Ishikawa (cell line): ENCODE measurements around the gene CSAD.

Experiments
- CEBPB ChIP-seq: IDR thresholded peaks from 2 replicates; pipeline ENCODE4 v1.6.1; 2012
- CREB1 ChIP-seq: IDR thresholded peaks from 2 replicates; pipeline ENCODE4 v1.6.1; 2012; ENCODE audit warnings: low read depth
- EGR1 ChIP-seq: IDR thresholded peaks from 2 replicates; pipeline ENCODE4 v1.6.1; 2012
- EP300 ChIP-seq: IDR thresholded peaks from 2 replicates; pipeline ENCODE4 v1.6.1; 2012; ENCODE audit warnings: borderline replicate concordance
- FOXM1 ChIP-seq: IDR thresholded peaks from 2 replicates; pipeline ENCODE4 v1.6.1; 2012; ENCODE audit warnings: low read depth, borderline replicate concordance
- NFIC ChIP-seq: IDR thresholded peaks from 2 replicates; pipeline ENCODE4 v1.6.1; 2012
- RAD21 ChIP-seq: IDR thresholded peaks from 2 replicates; pipeline ENCODE4 v1.6.1; 2012; ENCODE audit warnings: low read depth
- TAF1 ChIP-seq: IDR thresholded peaks from 2 replicates; pipeline ENCODE4 v1.6.1; 2012; ENCODE audit warnings: low read depth, mild to moderate bottlenecking
- TCF12 ChIP-seq: IDR thresholded peaks from 2 replicates; pipeline ENCODE4 v1.6.1; 2012; ENCODE audit warnings: low read depth
- TEAD4 ChIP-seq: IDR thresholded peaks from 2 replicates; pipeline ENCODE4 v1.6.1; 2012
- YY1 ChIP-seq: IDR thresholded peaks from 2 replicates; pipeline ENCODE4 v1.6.1; 2012; ENCODE audit warnings: low read depth
- ZBTB7A ChIP-seq: IDR thresholded peaks from 2 replicates; pipeline ENCODE4 v1.6.1; 2012; ENCODE audit warnings: low read depth
- TF ChIP-seq, protein P1 (sequence below): IDR thresholded peaks from 2 replicates; pipeline ENCODE4 v1.6.1; 2012
- TF ChIP-seq, protein P2 (sequence below): IDR thresholded peaks from 2 replicates; pipeline ENCODE4 v1.6.1; 2012; ENCODE audit warnings: low read depth, mild to moderate bottlenecking
- TF ChIP-seq, protein P3 (sequence below): IDR thresholded peaks from 2 replicates; pipeline ENCODE4 v1.6.1; 2012

Gene CSAD

GRCh38 chr12:53166837-53167236 lies 13.9 kb downstream of the CSAD start:
- no peak for TF ChIP-seq EP300
- TF ChIP-seq CEBPB, result no peak
- TF ChIP-seq ZBTB7A, result no peak
- no peak for TF ChIP-seq YY1
- TF ChIP-seq CREB1, result no peak
- TF ChIP-seq, protein P1, sequence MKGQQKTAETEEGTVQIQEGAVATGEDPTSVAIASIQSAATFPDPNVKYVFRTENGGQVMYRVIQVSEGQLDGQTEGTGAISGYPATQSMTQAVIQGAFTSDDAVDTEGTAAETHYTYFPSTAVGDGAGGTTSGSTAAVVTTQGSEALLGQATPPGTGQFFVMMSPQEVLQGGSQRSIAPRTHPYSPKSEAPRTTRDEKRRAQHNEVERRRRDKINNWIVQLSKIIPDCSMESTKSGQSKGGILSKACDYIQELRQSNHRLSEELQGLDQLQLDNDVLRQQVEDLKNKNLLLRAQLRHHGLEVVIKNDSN, result no peak
- TF ChIP-seq, protein P2, sequence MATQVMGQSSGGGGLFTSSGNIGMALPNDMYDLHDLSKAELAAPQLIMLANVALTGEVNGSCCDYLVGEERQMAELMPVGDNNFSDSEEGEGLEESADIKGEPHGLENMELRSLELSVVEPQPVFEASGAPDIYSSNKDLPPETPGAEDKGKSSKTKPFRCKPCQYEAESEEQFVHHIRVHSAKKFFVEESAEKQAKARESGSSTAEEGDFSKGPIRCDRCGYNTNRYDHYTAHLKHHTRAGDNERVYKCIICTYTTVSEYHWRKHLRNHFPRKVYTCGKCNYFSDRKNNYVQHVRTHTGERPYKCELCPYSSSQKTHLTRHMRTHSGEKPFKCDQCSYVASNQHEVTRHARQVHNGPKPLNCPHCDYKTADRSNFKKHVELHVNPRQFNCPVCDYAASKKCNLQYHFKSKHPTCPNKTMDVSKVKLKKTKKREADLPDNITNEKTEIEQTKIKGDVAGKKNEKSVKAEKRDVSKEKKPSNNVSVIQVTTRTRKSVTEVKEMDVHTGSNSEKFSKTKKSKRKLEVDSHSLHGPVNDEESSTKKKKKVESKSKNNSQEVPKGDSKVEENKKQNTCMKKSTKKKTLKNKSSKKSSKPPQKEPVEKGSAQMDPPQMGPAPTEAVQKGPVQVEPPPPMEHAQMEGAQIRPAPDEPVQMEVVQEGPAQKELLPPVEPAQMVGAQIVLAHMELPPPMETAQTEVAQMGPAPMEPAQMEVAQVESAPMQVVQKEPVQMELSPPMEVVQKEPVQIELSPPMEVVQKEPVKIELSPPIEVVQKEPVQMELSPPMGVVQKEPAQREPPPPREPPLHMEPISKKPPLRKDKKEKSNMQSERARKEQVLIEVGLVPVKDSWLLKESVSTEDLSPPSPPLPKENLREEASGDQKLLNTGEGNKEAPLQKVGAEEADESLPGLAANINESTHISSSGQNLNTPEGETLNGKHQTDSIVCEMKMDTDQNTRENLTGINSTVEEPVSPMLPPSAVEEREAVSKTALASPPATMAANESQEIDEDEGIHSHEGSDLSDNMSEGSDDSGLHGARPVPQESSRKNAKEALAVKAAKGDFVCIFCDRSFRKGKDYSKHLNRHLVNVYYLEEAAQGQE, result no peak
- TF ChIP-seq FOXM1, result no peak
- no peak for TF ChIP-seq TAF1
- no peak for TF ChIP-seq TCF12
- TF ChIP-seq NFIC, result no peak
- TF ChIP-seq RAD21, result no peak
- no peak for TF ChIP-seq EGR1
- TF ChIP-seq, protein P3, sequence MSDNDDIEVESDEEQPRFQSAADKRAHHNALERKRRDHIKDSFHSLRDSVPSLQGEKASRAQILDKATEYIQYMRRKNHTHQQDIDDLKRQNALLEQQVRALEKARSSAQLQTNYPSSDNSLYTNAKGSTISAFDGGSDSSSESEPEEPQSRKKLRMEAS, result no peak
- no peak for TF ChIP-seq TEAD4

GRCh38 chr12:53161119-53161911 lies 19.4 kb downstream of the CSAD start:
- no peak for TF ChIP-seq TCF12
- TF ChIP-seq CEBPB, result no peak
- TF ChIP-seq ZBTB7A, result no peak
- TF ChIP-seq, protein P3, result no peak
- no peak for TF ChIP-seq EGR1
- no peak for TF ChIP-seq TEAD4
- TF ChIP-seq CREB1, result no peak
- TF ChIP-seq, protein P2, result no peak
- no peak for TF ChIP-seq RAD21
- no peak for TF ChIP-seq NFIC
- no peak for TF ChIP-seq TAF1

GRCh38 chr12:53160673-53161072 lies 20.1 kb downstream of the CSAD start:
- no peak for TF ChIP-seq FOXM1
- TF ChIP-seq ZBTB7A, result no peak
- TF ChIP-seq, protein P1, result no peak
- TF ChIP-seq NFIC, result no peak
- TF ChIP-seq TEAD4, result no peak
- no peak for TF ChIP-seq RAD21

GRCh38 chr12:53160000-53160399 lies 20.7 kb downstream of the CSAD start:
- TF ChIP-seq ZBTB7A (no peak), NFIC (no peak), YY1 (no peak), CEBPB (no peak), TEAD4 (no peak), CREB1 (no peak), EP300 (no peak), TAF1 (no peak), EGR1 (no peak), RAD21 (no peak), TCF12 (no peak), FOXM1 (no peak)
- TF ChIP-seq, protein P1, result no peak
- TF ChIP-seq, protein P2, result no peak
- TF ChIP-seq, protein P3, result no peak
